ENCODE results near the gene DNER.

The DNER gene

GRCh38 chr2:229712136-229712535 lies 2.2 kb downstream of the DNER start:
- Histone ChIP-seq H3K9ac (no peak overlapping the region), H3K27me3 (ENCODE audit: control insufficient read depth, insufficient read depth, low read length) (peaks cover 2% of the 10 kb centered on the region), H2AFZ (no peak overlapping the region), H3K4me2 (ENCODE audit: low read length) (no peak overlapping the region), H3K79me2 (peaks cover 4% of the 10 kb centered on the region), H3K27ac (no peak overlapping the region), H3K36me3 (ENCODE audit: control insufficient read depth, insufficient read depth, low read length) (no peaks in the 10 kb centered on the region), H3K4me1 (no peaks in the 10 kb centered on the region), H3K9me3 (ENCODE audit: control insufficient read depth, low read length) (no peaks in the 10 kb centered on the region), H3K4me3 (ENCODE audit: low read depth, low read length) (no peak overlapping the region)
- TF ChIP-seq CTCF (IDR thresholded peaks at IDR 0.05) = no peak

- Histone ChIP-seq H2AFZ (no peak overlapping the region), H3K27ac (peak overlapping the region; percentile 2), H3K4me1 (no peaks in the 10 kb centered on the region), H3K36me3 (ENCODE audit: control insufficient read depth, insufficient read depth, low read length) (no peaks in the 10 kb centered on the region), H3K9me3 (ENCODE audit: control insufficient read depth, low read length) (no peaks in the 10 kb centered on the region), H3K27me3 (ENCODE audit: control insufficient read depth, insufficient read depth, low read length) (no peaks in the 10 kb centered on the region), H3K79me2 (peaks cover 20% of the 10 kb centered on the region), H3K4me3 (ENCODE audit: low read depth, low read length) (no peak overlapping the region), H3K9ac (no peak overlapping the region), H3K4me2 (ENCODE audit: low read length) (no peak overlapping the region)
- no peak for TF ChIP-seq CTCF (IDR thresholded peaks at IDR 0.05)
Measured at GRCh38 chr2:229708335-229708734, 6.0 kb downstream of the DNER start.

- H3K4me2 ChIP-seq (ENCODE audit: low read length) = no peak overlapping the region
- no peak overlapping the region for H3K4me3 ChIP-seq (ENCODE audit: low read depth, low read length)
- H3K79me2 ChIP-seq = peaks cover 25% of the 10 kb centered on the region
- no peaks in the 10 kb centered on the region for H3K36me3 ChIP-seq (ENCODE audit: control insufficient read depth, insufficient read depth, low read length)
- H3K27ac ChIP-seq = no peak overlapping the region
- H2AFZ ChIP-seq = no peak overlapping the region
- H3K27me3 ChIP-seq (ENCODE audit: control insufficient read depth, insufficient read depth, low read length) = no peaks in the 10 kb centered on the region
- TF ChIP-seq CTCF (IDR thresholded peaks at IDR 0.05) = no peak
- H3K4me1 ChIP-seq = no peaks in the 10 kb centered on the region
- H3K9ac ChIP-seq = no peak overlapping the region
- H3K9me3 ChIP-seq (ENCODE audit: control insufficient read depth, low read length) = no peaks in the 10 kb centered on the region
Measured at GRCh38 chr2:229703909-229704630, 10.3 kb downstream of the DNER start.

- Histone ChIP-seq H3K4me3 (ENCODE audit: low read depth, low read length) (no peak overlapping the region), H3K9me3 (ENCODE audit: control insufficient read depth, low read length) (no peaks in the 10 kb centered on the region), H3K27ac (no peak overlapping the region), H3K27me3 (ENCODE audit: control insufficient read depth, insufficient read depth, low read length) (no peaks in the 10 kb centered on the region), H3K36me3 (ENCODE audit: control insufficient read depth, insufficient read depth, low read length) (no peaks in the 10 kb centered on the region), H2AFZ (no peak overlapping the region), H3K79me2 (peaks cover 25% of the 10 kb centered on the region), H3K4me2 (ENCODE audit: low read length) (no peak overlapping the region), H3K4me1 (no peaks in the 10 kb centered on the region), H3K9ac (no peak overlapping the region)
- TF ChIP-seq CTCF (IDR thresholded peaks at IDR 0.05) = no peak
Measured at GRCh38 chr2:229701716-229702115, 12.6 kb downstream of the DNER start.

- no peak overlapping the region for H3K4me2 ChIP-seq (ENCODE audit: low read length)
- no peaks in the 10 kb centered on the region for H3K36me3 ChIP-seq (ENCODE audit: control insufficient read depth, insufficient read depth, low read length)
- H3K9me3 ChIP-seq (ENCODE audit: control insufficient read depth, low read length) = no peaks in the 10 kb centered on the region
- no peaks in the 10 kb centered on the region for H3K27me3 ChIP-seq (ENCODE audit: control insufficient read depth, insufficient read depth, low read length)
- H3K9ac ChIP-seq = no peak overlapping the region
- no peaks in the 10 kb centered on the region for H3K4me1 ChIP-seq
- no peak overlapping the region for H2AFZ ChIP-seq
- H3K79me2 ChIP-seq = peaks cover 20% of the 10 kb centered on the region
- no peak for TF ChIP-seq CTCF (IDR thresholded peaks at IDR 0.05)
- H3K27ac ChIP-seq = no peak overlapping the region
- no peak overlapping the region for H3K4me3 ChIP-seq (ENCODE audit: low read depth, low read length)
Measured at GRCh38 chr2:229701062-229701461, 13.3 kb downstream of the DNER start.
